Smooth muscle cell (in vitro differentiated cells): ENCODE data around the gene ME2. TPM values are rescaled to one million over a fixed set of nuclear protein-coding genes. Genes with fewer than 3 reads are reported as not detected.

ENCODE experiments used
- DNase-seq: peaks from one replicate; lab custom pipeline; 2025; ENCODE audit not compliant: unreplicated experiment; lab: John Stamatoyannopoulos, UW
- H2AFZ ChIP-seq: fragments of 200-600 bp; sonication (generic); 2 replicates; pipeline ENCODE4 v1.6.0; 2016; ENCODE audit warnings: antibody characterized with exemption, low read depth, mild to moderate bottlenecking
- H3F3A ChIP-seq: fragments of 200-600 bp; sonication (generic); 2 replicates; pipeline ENCODE4 v1.6.0; 2017; ENCODE audit warnings: antibody characterized with exemption, low read depth
- H3K27ac ChIP-seq: fragments of 200-600 bp; sonication (generic); 2 replicates; pipeline ENCODE4 v1.5.1; 2016; ENCODE audit warnings: low read depth, mild to moderate bottlenecking
- H3K27me3 ChIP-seq: fragments of 200-600 bp; sonication (generic); 2 replicates; pipeline ENCODE4 v1.6.1; 2016; ENCODE audit warnings: low read depth, mild to moderate bottlenecking
- H3K36me3 ChIP-seq: fragments of 200-600 bp; sonication (generic); 2 replicates; pipeline ENCODE4 v1.5.1; 2016; ENCODE audit warnings: low read depth
- H3K4me1 ChIP-seq: fragments of 200-600 bp; sonication (generic); 2 replicates; pipeline ENCODE4 v1.5.1; 2016; ENCODE audit warnings: low read depth
- H3K4me2 ChIP-seq: fragments of 200-600 bp; sonication (generic); 2 replicates; pipeline ENCODE4 v1.6.0; 2016; ENCODE audit warnings: mild to moderate bottlenecking
- H3K4me3 ChIP-seq: fragments of 200-600 bp; sonication (generic); 2 replicates; pipeline ENCODE4 v1.5.1; 2016; ENCODE audit warnings: mild to moderate bottlenecking
- H3K79me2 ChIP-seq: fragments of 200-600 bp; sonication (generic); 2 replicates; pipeline ENCODE4 v1.6.0; 2016; ENCODE audit warnings: low read depth, mild to moderate bottlenecking
- H3K9ac ChIP-seq: fragments of 200-600 bp; sonication (generic); 2 replicates; pipeline ENCODE4 v1.6.0; 2016; ENCODE audit warnings: low read depth
- H3K9me3 ChIP-seq: fragments of 200-600 bp; sonication (generic); replicated peaks from 2 replicates; pipeline ENCODE4 v1.5.1; 2016; ENCODE audit warnings: low read depth
- H4K20me1 ChIP-seq: fragments of 200-600 bp; sonication (generic); 2 replicates; pipeline ENCODE4 v1.6.0; 2016; ENCODE audit warnings: low read depth
- CTCF ChIP-seq: fragments of 200-600 bp; sonication (generic); IDR thresholded peaks from 2 replicates; pipeline ENCODE4 v1.5.1; 2017; ENCODE audit warnings: borderline replicate concordance, mild to moderate bottlenecking, antibody characterized with exemption; ENCODE audit not compliant: insufficient read depth, poor library complexity, severe bottlenecking
- WGBS: methylation state at CpG from one replicate; pipeline ENCODE4 v1.1.7; 2016; ENCODE audit warnings: low lambda C conversion rate; 5-methylcytosine and 5-hydroxymethylcytosine counted together
- polyA plus RNA-seq: library from polyadenylated mRNA; unstranded; fragments of >200 nt; fragmentation: Nextera tagmentation; extraction: Ambion mirVana; gene quantifications from 2 replicates; pipeline ENCODE4 v1.2.1, GENCODE V29; 2016
- total RNA-seq: library from RNA; depleted of rRNA; stranded (reverse); fragments of >200 nt; gene quantifications from 2 replicates; pipeline ENCODE4 v1.2.3, GENCODE V29; 2014

Gene ME2
- total and polyA plus RNA-seq, 2 experiments from 2014 or later: 20.2 to 47.9 TPM

- no peak overlapping the region for H3K27ac ChIP-seq
- DNase-seq: no peak
Observed at GRCh38 chr18:50928551-50928950, 49.6 kb downstream of the ME2 start.

DNA sequence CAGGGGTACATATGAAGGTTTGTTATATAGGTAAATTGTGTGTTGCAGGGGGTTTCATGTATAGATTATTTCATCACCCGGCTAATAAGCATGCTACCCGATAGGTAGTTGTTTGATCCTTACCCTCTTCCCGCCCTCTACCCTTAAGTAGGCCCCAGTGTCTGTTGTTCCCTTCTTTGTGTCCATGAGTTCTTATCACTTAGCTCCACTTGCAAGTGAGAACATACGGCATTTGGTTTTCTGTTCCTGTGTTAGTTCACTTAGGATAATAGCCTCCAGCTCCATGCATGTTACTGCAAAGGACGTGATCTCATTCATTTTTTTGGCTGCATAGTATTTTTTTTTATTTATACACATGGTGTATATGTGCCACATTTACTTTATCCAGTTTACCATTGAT, 54.8 kb downstream of the ME2 start:
- Histone ChIP-seq H4K20me1 (no peaks in the 10 kb centered on the region), H3K36me3 (peaks cover 5% of the 10 kb centered on the region), H3K9ac (no peak overlapping the region), H3K27ac (no peak overlapping the region), H3K4me2 (no peak overlapping the region), H2AFZ (no peak overlapping the region), H3K4me3 (no peak overlapping the region), H3K27me3 (no peaks in the 10 kb centered on the region), H3K9me3 (no peaks in the 10 kb centered on the region), H3K79me2 (no peaks in the 10 kb centered on the region), H3F3A (no peaks in the 10 kb centered on the region), H3K4me1 (no peaks in the 10 kb centered on the region)
- no peak for TF ChIP-seq CTCF
- no peak for DNase-seq
- 92% methylated on average over 5 of the region's 5 CpGs for WGBS

More at GRCh38 chr18:50928551-50928950, 49.6 kb downstream of the ME2 start:
- H3K4me3 ChIP-seq: no peak overlapping the region
- no peak overlapping the region for H3K9ac ChIP-seq
- H3K36me3 ChIP-seq: peaks cover 21% of the 10 kb centered on the region
- H3K9me3 ChIP-seq: peaks cover 3% of the 10 kb centered on the region
- H2AFZ ChIP-seq: no peak overlapping the region
- 57% methylated on average over 2 of the region's 2 CpGs for WGBS
- no peaks in the 10 kb centered on the region for H3K4me1 ChIP-seq
- H3K79me2 ChIP-seq: no peaks in the 10 kb centered on the region
- H3K27me3 ChIP-seq: no peaks in the 10 kb centered on the region
- H3K4me2 ChIP-seq: no peak overlapping the region
- no peak for TF ChIP-seq CTCF
- no peaks in the 10 kb centered on the region for H4K20me1 ChIP-seq
- no peaks in the 10 kb centered on the region for H3F3A ChIP-seq

- no peaks in the 10 kb centered on the region for H3K4me1 ChIP-seq
- no peak for TF ChIP-seq CTCF
Observed at GRCh38 chr18:50934545-50935211, 55.8 kb downstream of the ME2 start.

More at GRCh38 chr18:50934545-50935211, 55.8 kb downstream of the ME2 start:
- Histone ChIP-seq H4K20me1 (no peaks in the 10 kb centered on the region), H2AFZ (no peak overlapping the region), H3K9ac (no peak overlapping the region), H3F3A (no peaks in the 10 kb centered on the region), H3K9me3 (no peaks in the 10 kb centered on the region), H3K4me2 (no peak overlapping the region), H3K27ac (no peak overlapping the region), H3K79me2 (no peaks in the 10 kb centered on the region), H3K4me3 (no peak overlapping the region), H3K36me3 (peaks cover 5% of the 10 kb centered on the region), H3K27me3 (no peaks in the 10 kb centered on the region)
- DNase-seq: no peak
- 97% methylated on average over 6 of the region's 6 CpGs for WGBS
